Measurements from ENCODE around the gene SHISAL1.

Gene SHISAL1

GRCh38 chr22:44206330-44206645, 106.5 kb downstream of the SHISAL1 start:
- H3K4me3 ChIP-seq (ENCODE audit: insufficient read depth, low read depth, low read length, poor library complexity, severe bottlenecking), result no peak overlapping the region
- no peaks in the 10 kb centered on the region for H3K36me3 ChIP-seq (ENCODE audit: control insufficient read depth, insufficient read depth, low read length)
- no peaks in the 10 kb centered on the region for H3K27me3 ChIP-seq (replicated peaks; ENCODE audit: control insufficient read depth, insufficient read depth, low read length, poor library complexity, severe bottlenecking)
- DNase-seq, result no peak
- H3K4me1 ChIP-seq (ENCODE audit: control insufficient read depth, insufficient read depth, low read length, poor library complexity, severe bottlenecking), result no peaks in the 10 kb centered on the region
- peaks cover 3% of the 10 kb centered on the region for H3K9me3 ChIP-seq (ENCODE audit: control insufficient read depth, low read length)
- H3K27ac ChIP-seq (ENCODE audit: insufficient read depth, low read length, poor library complexity, severe bottlenecking), result no peak overlapping the region

GRCh38 chr22:44205516-44206329, 107.0 kb downstream of the SHISAL1 start:
- Histone ChIP-seq H3K27me3 (replicated peaks; ENCODE audit: control insufficient read depth, insufficient read depth, low read length, poor library complexity, severe bottlenecking) (no peaks in the 10 kb centered on the region), H3K4me3 (ENCODE audit: insufficient read depth, low read depth, low read length, poor library complexity, severe bottlenecking) (no peak overlapping the region), H3K36me3 (ENCODE audit: control insufficient read depth, insufficient read depth, low read length) (peaks cover 3% of the 10 kb centered on the region), H3K4me1 (ENCODE audit: control insufficient read depth, insufficient read depth, low read length, poor library complexity, severe bottlenecking) (no peaks in the 10 kb centered on the region), H3K27ac (ENCODE audit: insufficient read depth, low read length, poor library complexity, severe bottlenecking) (no peak overlapping the region), H3K9me3 (ENCODE audit: control insufficient read depth, low read length) (peaks cover 3% of the 10 kb centered on the region)
- no peak for DNase-seq

GRCh38 chr22:44204739-44205515, 107.8 kb downstream of the SHISAL1 start:
- H3K27me3 ChIP-seq (replicated peaks; ENCODE audit: control insufficient read depth, insufficient read depth, low read length, poor library complexity, severe bottlenecking), result no peaks in the 10 kb centered on the region
- no peaks in the 10 kb centered on the region for H3K4me1 ChIP-seq (ENCODE audit: control insufficient read depth, insufficient read depth, low read length, poor library complexity, severe bottlenecking)
- H3K36me3 ChIP-seq (ENCODE audit: control insufficient read depth, insufficient read depth, low read length), result peaks cover 11% of the 10 kb centered on the region
- H3K9me3 ChIP-seq (ENCODE audit: control insufficient read depth, low read length), result peaks cover 3% of the 10 kb centered on the region
- H3K4me3 ChIP-seq (ENCODE audit: insufficient read depth, low read depth, low read length, poor library complexity, severe bottlenecking), result no peak overlapping the region
- DNase-seq, result no peak
- no peak overlapping the region for H3K27ac ChIP-seq (ENCODE audit: insufficient read depth, low read length, poor library complexity, severe bottlenecking)

- Histone ChIP-seq H3K4me1 (ENCODE audit: control insufficient read depth, insufficient read depth, low read length, poor library complexity, severe bottlenecking) (no peaks in the 10 kb centered on the region), H3K9me3 (ENCODE audit: control insufficient read depth, low read length) (no peaks in the 10 kb centered on the region), H3K27ac (ENCODE audit: insufficient read depth, low read length, poor library complexity, severe bottlenecking) (no peak overlapping the region), H3K4me3 (ENCODE audit: insufficient read depth, low read depth, low read length, poor library complexity, severe bottlenecking) (no peak overlapping the region), H3K36me3 (ENCODE audit: control insufficient read depth, insufficient read depth, low read length) (peaks cover 24% of the 10 kb centered on the region), H3K27me3 (replicated peaks; ENCODE audit: control insufficient read depth, insufficient read depth, low read length, poor library complexity, severe bottlenecking) (no peaks in the 10 kb centered on the region)
- no peak for DNase-seq
Observed at GRCh38 chr22:44203203-44203602, 109.5 kb downstream of the SHISAL1 start.

- H3K27me3 ChIP-seq (replicated peaks; ENCODE audit: control insufficient read depth, insufficient read depth, low read length, poor library complexity, severe bottlenecking), result no peaks in the 10 kb centered on the region
- DNase-seq, result no peak
- H3K4me1 ChIP-seq (ENCODE audit: control insufficient read depth, insufficient read depth, low read length, poor library complexity, severe bottlenecking), result no peaks in the 10 kb centered on the region
- no peak overlapping the region for H3K4me3 ChIP-seq (ENCODE audit: insufficient read depth, low read depth, low read length, poor library complexity, severe bottlenecking)
- H3K27ac ChIP-seq (ENCODE audit: insufficient read depth, low read length, poor library complexity, severe bottlenecking), result no peak overlapping the region
- peaks cover 28% of the 10 kb centered on the region for H3K36me3 ChIP-seq (ENCODE audit: control insufficient read depth, insufficient read depth, low read length)
- H3K9me3 ChIP-seq (ENCODE audit: control insufficient read depth, low read length), result no peaks in the 10 kb centered on the region
Observed at GRCh38 chr22:44202261-44202789, 110.4 kb downstream of the SHISAL1 start.

- no peak overlapping the region for H3K4me3 ChIP-seq (ENCODE audit: insufficient read depth, low read depth, low read length, poor library complexity, severe bottlenecking)
- H3K4me1 ChIP-seq (ENCODE audit: control insufficient read depth, insufficient read depth, low read length, poor library complexity, severe bottlenecking), result no peaks in the 10 kb centered on the region
- H3K27ac ChIP-seq (ENCODE audit: insufficient read depth, low read length, poor library complexity, severe bottlenecking), result no peak overlapping the region
- no peaks in the 10 kb centered on the region for H3K27me3 ChIP-seq (replicated peaks; ENCODE audit: control insufficient read depth, insufficient read depth, low read length, poor library complexity, severe bottlenecking)
- no peak for DNase-seq
- H3K9me3 ChIP-seq (ENCODE audit: control insufficient read depth, low read length), result no peaks in the 10 kb centered on the region
- H3K36me3 ChIP-seq (ENCODE audit: control insufficient read depth, insufficient read depth, low read length), result peaks cover 28% of the 10 kb centered on the region
Observed at GRCh38 chr22:44201665-44202064, 111.1 kb downstream of the SHISAL1 start.

- H3K27ac ChIP-seq (ENCODE audit: insufficient read depth, low read length, poor library complexity, severe bottlenecking), result no peak overlapping the region
- H3K4me3 ChIP-seq (ENCODE audit: insufficient read depth, low read depth, low read length, poor library complexity, severe bottlenecking), result no peak overlapping the region
- no peaks in the 10 kb centered on the region for H3K9me3 ChIP-seq (ENCODE audit: control insufficient read depth, low read length)
- H3K36me3 ChIP-seq (ENCODE audit: control insufficient read depth, insufficient read depth, low read length), result peaks cover 28% of the 10 kb centered on the region
- H3K27me3 ChIP-seq (replicated peaks; ENCODE audit: control insufficient read depth, insufficient read depth, low read length, poor library complexity, severe bottlenecking), result no peaks in the 10 kb centered on the region
- H3K4me1 ChIP-seq (ENCODE audit: control insufficient read depth, insufficient read depth, low read length, poor library complexity, severe bottlenecking), result no peaks in the 10 kb centered on the region
- no peak for DNase-seq
Observed at GRCh38 chr22:44200855-44201550, 111.7 kb downstream of the SHISAL1 start.

GRCh38 chr22:44200451-44200850, 112.3 kb downstream of the SHISAL1 start:
- peaks cover 28% of the 10 kb centered on the region for H3K36me3 ChIP-seq (ENCODE audit: control insufficient read depth, insufficient read depth, low read length)

GRCh38 chr22:44199866-44200265, 112.9 kb downstream of the SHISAL1 start:
- Histone ChIP-seq H3K4me3 (ENCODE audit: insufficient read depth, low read depth, low read length, poor library complexity, severe bottlenecking) (no peak overlapping the region), H3K9me3 (ENCODE audit: control insufficient read depth, low read length) (no peaks in the 10 kb centered on the region), H3K27me3 (replicated peaks; ENCODE audit: control insufficient read depth, insufficient read depth, low read length, poor library complexity, severe bottlenecking) (no peaks in the 10 kb centered on the region), H3K27ac (ENCODE audit: insufficient read depth, low read length, poor library complexity, severe bottlenecking) (no peak overlapping the region), H3K4me1 (ENCODE audit: control insufficient read depth, insufficient read depth, low read length, poor library complexity, severe bottlenecking) (no peaks in the 10 kb centered on the region), H3K36me3 (ENCODE audit: control insufficient read depth, insufficient read depth, low read length) (peaks cover 28% of the 10 kb centered on the region)
- DNase-seq, result no peak

More at GRCh38 chr22:44200451-44200850, 112.3 kb downstream of the SHISAL1 start:
- Histone ChIP-seq H3K4me1 (ENCODE audit: control insufficient read depth, insufficient read depth, low read length, poor library complexity, severe bottlenecking) (no peaks in the 10 kb centered on the region), H3K27ac (ENCODE audit: insufficient read depth, low read length, poor library complexity, severe bottlenecking) (no peak overlapping the region), H3K9me3 (ENCODE audit: control insufficient read depth, low read length) (no peaks in the 10 kb centered on the region), H3K4me3 (ENCODE audit: insufficient read depth, low read depth, low read length, poor library complexity, severe bottlenecking) (no peak overlapping the region), H3K27me3 (replicated peaks; ENCODE audit: control insufficient read depth, insufficient read depth, low read length, poor library complexity, severe bottlenecking) (no peaks in the 10 kb centered on the region)
- no peak for DNase-seq

All from effector memory CD4-positive, alpha-beta T cell (primary cell).